Hematopoietic multipotent progenitor cell treated with erythropoietin and hydrocortisone succinate and interleukin-3 and kit ligand, for 6 days (in vitro differentiated cells): Measurements from ENCODE around the gene PCDH11X.
"Not testable (repeated sequence)": the region's sequence is repeated elsewhere in the genome, so short reads cannot be mapped to it uniquely, and the experiment has no call there.

Source experiments
- DNase-seq: peaks from one replicate; pipeline ENCODE4 v3.0.0-alpha.2; 2015

The PCDH11X gene, protein sequence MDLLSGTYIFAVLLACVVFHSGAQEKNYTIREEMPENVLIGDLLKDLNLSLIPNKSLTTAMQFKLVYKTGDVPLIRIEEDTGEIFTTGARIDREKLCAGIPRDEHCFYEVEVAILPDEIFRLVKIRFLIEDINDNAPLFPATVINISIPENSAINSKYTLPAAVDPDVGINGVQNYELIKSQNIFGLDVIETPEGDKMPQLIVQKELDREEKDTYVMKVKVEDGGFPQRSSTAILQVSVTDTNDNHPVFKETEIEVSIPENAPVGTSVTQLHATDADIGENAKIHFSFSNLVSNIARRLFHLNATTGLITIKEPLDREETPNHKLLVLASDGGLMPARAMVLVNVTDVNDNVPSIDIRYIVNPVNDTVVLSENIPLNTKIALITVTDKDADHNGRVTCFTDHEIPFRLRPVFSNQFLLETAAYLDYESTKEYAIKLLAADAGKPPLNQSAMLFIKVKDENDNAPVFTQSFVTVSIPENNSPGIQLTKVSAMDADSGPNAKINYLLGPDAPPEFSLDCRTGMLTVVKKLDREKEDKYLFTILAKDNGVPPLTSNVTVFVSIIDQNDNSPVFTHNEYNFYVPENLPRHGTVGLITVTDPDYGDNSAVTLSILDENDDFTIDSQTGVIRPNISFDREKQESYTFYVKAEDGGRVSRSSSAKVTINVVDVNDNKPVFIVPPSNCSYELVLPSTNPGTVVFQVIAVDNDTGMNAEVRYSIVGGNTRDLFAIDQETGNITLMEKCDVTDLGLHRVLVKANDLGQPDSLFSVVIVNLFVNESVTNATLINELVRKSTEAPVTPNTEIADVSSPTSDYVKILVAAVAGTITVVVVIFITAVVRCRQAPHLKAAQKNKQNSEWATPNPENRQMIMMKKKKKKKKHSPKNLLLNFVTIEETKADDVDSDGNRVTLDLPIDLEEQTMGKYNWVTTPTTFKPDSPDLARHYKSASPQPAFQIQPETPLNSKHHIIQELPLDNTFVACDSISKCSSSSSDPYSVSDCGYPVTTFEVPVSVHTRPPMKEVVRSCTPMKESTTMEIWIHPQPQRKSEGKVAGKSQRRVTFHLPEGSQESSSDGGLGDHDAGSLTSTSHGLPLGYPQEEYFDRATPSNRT (N-terminal part only)

GRCh38 chrX:91779135-91779534 lies at the start of gene PCDH11X:
TSS of gene PCDH11X (plus strand) at chrX:91779375. CDS start at chrX:91835505, 56,130 bp downstream.
- DNase-seq = not testable (repeated sequence)

- DNase-seq = not testable (repeated sequence)
These were observed 31.7 kb upstream of the PCDH11X start for GRCh38 chrX:91747446-91747845.

DNA sequence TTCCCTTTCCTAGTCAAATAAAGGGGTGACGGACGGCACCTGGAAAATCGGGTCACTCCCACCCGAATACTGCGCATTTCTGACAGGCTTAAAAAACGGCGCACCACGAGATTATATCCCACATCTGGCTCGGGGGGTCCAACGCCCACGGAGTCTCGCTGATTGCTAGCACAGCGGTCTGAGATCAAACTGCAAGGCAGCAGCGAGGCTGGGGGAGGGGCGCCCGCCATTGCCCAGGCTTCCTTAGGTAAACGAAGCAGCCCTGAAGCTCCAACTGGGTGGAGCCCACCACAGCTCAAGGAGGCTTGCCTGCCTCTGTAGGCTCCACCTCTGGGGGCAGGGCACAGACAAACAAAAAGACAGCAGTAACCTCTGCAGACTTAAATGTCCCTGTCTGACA lies 26.2 kb upstream of the PCDH11X start:
- not testable (repeated sequence) for DNase-seq

DNA sequence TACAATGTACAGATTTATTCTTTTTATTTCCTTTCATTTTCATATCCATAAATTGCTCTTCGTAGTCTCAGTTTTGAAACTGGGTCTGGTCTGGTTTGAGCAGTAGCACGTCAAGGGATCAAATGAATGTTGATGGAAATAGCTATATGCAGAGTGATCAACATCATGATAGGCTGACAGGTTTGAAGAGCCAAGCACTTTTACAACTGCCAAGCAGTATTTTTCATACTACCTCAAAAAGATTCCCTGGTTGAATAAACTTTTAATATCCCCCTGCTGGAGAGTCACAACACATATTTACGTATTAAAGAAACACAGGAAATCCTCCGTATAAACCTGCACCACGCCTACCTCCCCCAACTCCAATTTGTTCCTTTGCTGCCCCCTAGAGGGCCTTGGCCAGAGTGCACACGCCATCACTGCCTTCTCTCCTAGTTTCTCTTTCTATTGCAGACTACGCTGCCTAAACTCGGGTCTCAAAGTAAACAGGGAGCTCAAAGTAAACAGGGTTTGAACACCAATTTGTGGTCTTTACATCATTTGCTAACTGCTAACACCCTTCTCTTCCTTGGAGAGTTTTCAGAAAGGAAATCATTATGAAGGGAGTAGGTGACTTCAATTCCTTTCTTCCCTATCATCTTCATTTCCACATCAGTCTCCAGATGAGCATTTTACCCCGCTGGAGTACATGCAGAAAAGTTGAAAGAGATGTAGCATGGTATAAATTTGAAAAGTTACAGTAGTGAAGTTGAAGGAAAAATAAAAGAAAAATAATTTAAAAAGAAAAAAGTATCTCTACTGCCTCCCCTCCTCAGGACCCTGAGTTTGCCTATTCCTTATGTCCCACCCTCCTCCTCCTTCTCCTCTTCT lies 8.3 kb upstream of the PCDH11X start:
- DNase-seq = not testable (repeated sequence)

GRCh38 chrX:91773943-91774342 lies 5.2 kb upstream of the PCDH11X start:
- DNase-seq = not testable (repeated sequence)

DNA sequence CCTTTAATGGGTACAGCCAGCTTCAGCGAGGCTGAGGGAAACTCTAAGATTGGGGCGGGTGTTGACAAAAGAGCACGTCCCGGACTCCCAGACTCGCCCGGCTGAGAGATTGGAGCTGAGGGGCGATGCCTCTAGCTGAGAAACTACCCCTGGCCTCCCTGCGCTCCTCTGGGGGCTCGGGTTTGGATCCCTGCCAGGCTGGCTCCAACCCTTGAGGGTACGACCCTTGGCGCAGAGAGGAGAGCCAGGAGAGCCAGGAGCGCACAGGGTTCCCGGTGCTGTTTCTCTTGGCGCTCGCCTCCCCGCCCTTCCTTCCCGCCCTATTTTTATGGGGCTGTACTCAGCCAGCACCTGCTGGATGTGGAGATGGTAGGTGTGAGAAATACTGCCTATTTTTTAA lies 833 bp downstream of the PCDH11X start:
- DNase-seq = not testable (repeated sequence)

DNA sequence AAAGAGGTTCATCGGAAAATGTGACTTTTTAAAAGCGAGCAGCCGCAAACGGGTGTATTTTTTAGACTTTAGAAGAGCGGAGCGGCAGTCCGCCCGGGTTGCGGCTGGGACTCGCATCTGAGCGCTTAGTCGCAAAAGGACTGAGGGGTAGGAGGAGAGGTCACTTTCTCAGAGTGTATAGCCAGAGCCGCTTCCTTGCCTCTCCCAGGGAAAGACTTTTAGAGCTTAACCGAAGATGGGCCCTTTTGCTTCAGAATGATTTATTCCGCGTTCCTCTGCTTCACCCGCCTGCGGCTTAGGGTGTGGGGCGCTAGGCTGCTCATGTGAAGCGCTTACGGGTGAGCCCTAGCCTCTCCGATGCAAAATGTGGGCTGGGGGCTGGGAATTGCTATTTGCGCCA lies 1.5 kb downstream of the PCDH11X start:
- not testable (repeated sequence) for DNase-seq

DNA sequence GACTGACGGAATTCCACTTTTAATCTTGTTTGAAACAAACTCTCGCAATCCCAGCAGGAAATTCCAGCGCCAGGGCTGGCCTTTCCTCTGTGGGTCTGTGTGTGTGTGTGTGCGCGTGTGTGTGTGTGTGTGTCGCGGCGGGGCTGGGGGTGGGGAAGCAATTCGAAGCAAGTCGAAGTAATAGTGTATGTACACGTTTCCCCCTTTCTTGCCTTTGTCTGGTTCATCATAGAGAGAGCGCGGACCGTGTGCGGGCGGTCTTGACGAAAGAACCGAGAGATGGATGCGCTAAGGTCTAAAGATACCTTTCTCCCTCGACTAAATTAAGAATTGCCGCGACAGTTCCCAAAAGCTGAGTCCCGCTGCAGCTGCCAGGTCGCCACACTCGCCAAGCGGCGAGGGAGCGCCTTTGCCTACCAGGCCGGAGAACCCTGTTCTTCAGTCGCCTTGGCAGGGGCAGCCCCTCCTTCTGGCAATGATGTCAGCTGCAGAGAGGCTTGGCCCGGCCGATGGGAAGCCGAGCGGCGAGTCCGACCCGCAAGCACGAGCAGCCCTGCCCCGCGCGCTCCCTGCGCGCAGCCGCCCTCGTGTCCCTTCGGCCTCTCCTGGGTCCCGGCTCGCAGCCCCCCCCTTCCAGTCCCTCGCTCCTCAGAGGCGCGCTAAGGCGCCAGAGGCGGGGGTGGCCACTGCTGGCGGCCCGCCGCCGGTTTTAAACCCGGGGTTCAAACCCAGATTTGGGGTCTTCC lies 2.6 kb downstream of the PCDH11X start:
- not testable (repeated sequence) for DNase-seq

DNA sequence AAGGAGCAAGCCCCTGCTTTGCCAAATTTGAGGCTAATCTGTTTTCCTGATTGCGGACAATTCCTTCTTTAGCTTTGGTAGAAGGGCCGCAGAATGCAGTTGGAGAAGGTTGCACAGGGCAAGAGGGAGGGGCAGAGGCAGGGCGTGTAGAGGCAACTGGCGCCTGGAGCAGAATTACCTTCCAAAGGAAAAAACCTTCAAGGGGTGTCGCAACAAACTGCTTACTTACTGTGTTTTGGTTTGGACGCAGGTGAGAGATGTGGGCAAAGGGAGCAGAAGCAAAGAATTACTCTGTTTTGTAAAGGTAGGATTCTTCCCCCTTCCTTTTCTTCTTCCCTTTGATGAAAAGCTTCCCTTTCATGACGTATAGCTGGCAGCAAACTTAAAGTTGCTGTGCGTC lies 3.6 kb downstream of the PCDH11X start:
- not testable (repeated sequence) for DNase-seq

GRCh38 chrX:91817537-91817936 lies 38.4 kb downstream of the PCDH11X start:
- DNase-seq = not testable (repeated sequence)

GRCh38 chrX:91825321-91825720 lies 46.1 kb downstream of the PCDH11X start:
- DNase-seq = not testable (repeated sequence)
